Choroid plexus epithelial cell (primary cell): ENCODE measurements around the gene PTCHD4.

Experiments used
- DNase-seq: peaks from one replicate; pipeline ENCODE4 v3.0.0-alpha.2; 2010; ENCODE audit warnings: low read depth
- H3K4me3 ChIP-seq: 2 replicates; pipeline ENCODE4 v1.5.1; 2011; ENCODE audit warnings: low read depth, mild to moderate bottlenecking, control low read depth, low read length, moderate library complexity
- TF ChIP-seq, protein P1 (sequence below): conservative IDR thresholded peaks from 2 replicates; pipeline ENCODE4 v1.5.1; 2011; ENCODE audit warnings: low read depth, mild to moderate bottlenecking, control low read depth, inconsistent platforms, low read length, moderate library complexity

Gene PTCHD4

GRCh38 chr6:48080227-48081009, 30.6 kb downstream of the PTCHD4 start:
- H3K4me3 ChIP-seq: no peak overlapping the region
- peak; percentile 25 for DNase-seq
- TF ChIP-seq, protein P1, sequence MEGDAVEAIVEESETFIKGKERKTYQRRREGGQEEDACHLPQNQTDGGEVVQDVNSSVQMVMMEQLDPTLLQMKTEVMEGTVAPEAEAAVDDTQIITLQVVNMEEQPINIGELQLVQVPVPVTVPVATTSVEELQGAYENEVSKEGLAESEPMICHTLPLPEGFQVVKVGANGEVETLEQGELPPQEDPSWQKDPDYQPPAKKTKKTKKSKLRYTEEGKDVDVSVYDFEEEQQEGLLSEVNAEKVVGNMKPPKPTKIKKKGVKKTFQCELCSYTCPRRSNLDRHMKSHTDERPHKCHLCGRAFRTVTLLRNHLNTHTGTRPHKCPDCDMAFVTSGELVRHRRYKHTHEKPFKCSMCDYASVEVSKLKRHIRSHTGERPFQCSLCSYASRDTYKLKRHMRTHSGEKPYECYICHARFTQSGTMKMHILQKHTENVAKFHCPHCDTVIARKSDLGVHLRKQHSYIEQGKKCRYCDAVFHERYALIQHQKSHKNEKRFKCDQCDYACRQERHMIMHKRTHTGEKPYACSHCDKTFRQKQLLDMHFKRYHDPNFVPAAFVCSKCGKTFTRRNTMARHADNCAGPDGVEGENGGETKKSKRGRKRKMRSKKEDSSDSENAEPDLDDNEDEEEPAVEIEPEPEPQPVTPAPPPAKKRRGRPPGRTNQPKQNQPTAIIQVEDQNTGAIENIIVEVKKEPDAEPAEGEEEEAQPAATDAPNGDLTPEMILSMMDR: no peak

DNA sequence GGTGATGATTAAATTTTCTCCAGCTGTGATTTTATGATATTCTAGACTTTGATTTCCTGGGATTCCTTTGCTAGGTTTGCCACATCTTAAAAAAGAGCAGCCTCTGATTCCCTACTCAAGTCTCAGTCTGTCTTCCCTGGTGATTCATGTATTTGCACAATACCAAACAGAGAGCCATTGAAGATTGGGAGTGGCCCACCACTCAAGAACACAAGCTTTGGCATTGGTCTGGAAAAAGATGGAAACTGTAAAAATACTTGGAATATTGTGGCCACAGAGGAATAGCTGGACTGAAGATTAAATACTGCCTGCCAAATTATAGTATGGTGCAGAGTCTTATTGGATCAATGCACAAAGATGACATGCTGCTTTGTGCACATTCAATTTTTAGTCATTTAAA, 32.9 kb downstream of the PTCHD4 start:
- TF ChIP-seq, protein P1: no peak
- no peak for DNase-seq
- H3K4me3 ChIP-seq: no peak overlapping the region

GRCh38 chr6:48075181-48075580, 35.8 kb downstream of the PTCHD4 start:
- TF ChIP-seq, protein P1: no peak
- H3K4me3 ChIP-seq: no peak overlapping the region
- DNase-seq: no peak

- no peak overlapping the region for H3K4me3 ChIP-seq
- DNase-seq: peak; percentile 40
- TF ChIP-seq, protein P1: no peak
Observed at GRCh38 chr6:48073976-48074767, 36.8 kb downstream of the PTCHD4 start.

GRCh38 chr6:48071833-48072232, 39.2 kb downstream of the PTCHD4 start:
- no peak overlapping the region for H3K4me3 ChIP-seq
- TF ChIP-seq, protein P1: no peak
- DNase-seq: no peak

GRCh38 chr6:48069280-48069679, 41.7 kb downstream of the PTCHD4 start:
- DNase-seq: peak; percentile 33
- TF ChIP-seq, protein P1: no peak
- peak overlapping the region; percentile 8 for H3K4me3 ChIP-seq
